GM12878 (cell line): ENCODE results near the gene MSI2. TPM values are rescaled to one million over a fixed set of nuclear protein-coding genes. Genes with fewer than 3 reads are reported as not detected.

Experiments
- ATAC-seq: fragments of 200-7000 bp; cut with Tn5 transposase; 3 replicates; pipeline ENCODE4 v1.9.1; 2020; ENCODE audit warnings: mild to moderate bottlenecking, moderate library complexity
- BruUV-seq: library from RNA; stranded (reverse); fragments of 400-500 nt; replicated peaks from 2 replicates; lab custom pipeline; 2021; lab: Mats Ljungman, UMichigan
- CTCF ChIA-PET: fragments of 300-600 bp; sonication (Branson Sonifier 250); formaldehyde crosslinking; extraction: SDS; loops from one replicate; lab custom pipeline; 2021; ENCODE audit warnings: inconsistent platforms; lab: Yijun Ruan, JAX
- POLR2A ChIA-PET: fragments of 350-600 bp; formaldehyde crosslinking; extraction: SDS; loops from one replicate; lab custom pipeline; 2021; ENCODE audit warnings: inconsistent platforms; lab: Charles Lee
- RAD21 ChIA-PET: fragments of 300-600 bp; sonication (Branson Sonifier 250); formaldehyde crosslinking; loops from one replicate; lab custom pipeline; 2023; ENCODE audit warnings: antibody characterized with exemption; ENCODE audit not compliant: unreplicated experiment; lab: Charles Lee
- SMC1A ChIA-PET: fragments of 300-600 bp; sonication (Branson Sonifier 250); formaldehyde crosslinking; loops from one replicate; lab custom pipeline; 2023; ENCODE audit not compliant: unreplicated experiment, uncharacterized antibody; lab: Charles Lee
- DNase-seq: peaks from one replicate; pipeline ENCODE4 v3.0.0-alpha.2; 2011; ENCODE audit warnings: low read depth, low spot score
- FAIRE-seq: peaks from 3 replicates; lab custom pipeline; 2011; peaks lifted over from hg19 to GRCh38; lab: Jason Lieb, UNC
- H2AFZ ChIP-seq: 2 replicates; pipeline ENCODE4 v1.6.0; 2011; ENCODE audit warnings: low read depth, low read length, control low read depth; ENCODE audit not compliant: control insufficient read depth
- H3K27ac ChIP-seq: 2 replicates; pipeline ENCODE4 v1.5.1; 2011; ENCODE audit warnings: control low read depth; ENCODE audit not compliant: control insufficient read depth, insufficient read depth
- H3K27me3 ChIP-seq, 2 experiments: replicated peaks in 1 of 2; 2 replicates each; pipeline versions ENCODE4 v1.6.0 to v1.6.1; 2011; ENCODE audit warnings: low read length in 1 of 2; ENCODE audit not compliant: control insufficient read depth in 2 of 2, insufficient read depth in 2 of 2
- H3K36me3 ChIP-seq, 2 experiments: 2 replicates each; pipeline ENCODE4 v1.5.1; 2011; ENCODE audit warnings: low read length in 1 of 2; ENCODE audit not compliant: control insufficient read depth in 2 of 2, insufficient read depth in 2 of 2
- H3K4me1 ChIP-seq: 2 replicates; pipeline ENCODE4 v1.6.1; 2011; ENCODE audit warnings: mild to moderate bottlenecking, low read length, moderate library complexity, mixed read lengths; ENCODE audit not compliant: control insufficient read depth, insufficient read depth
- H3K4me2 ChIP-seq: 2 replicates; pipeline ENCODE4 v1.6.0; 2011; ENCODE audit warnings: control low read depth; ENCODE audit not compliant: control insufficient read depth, insufficient read depth
- H3K4me3 ChIP-seq: fragments of 200-600 bp; sonication (generic); 2 replicates; pipeline ENCODE4 v1.5.1; 2016
- H3K79me2 ChIP-seq: 2 replicates; pipeline ENCODE4 v1.6.0; 2011; ENCODE audit warnings: low read length; ENCODE audit not compliant: control insufficient read depth, insufficient read depth
- H3K9ac ChIP-seq: 2 replicates; pipeline ENCODE4 v1.8.0; 2011; ENCODE audit warnings: low read length, control low read depth, mixed read lengths; ENCODE audit not compliant: control insufficient read depth, insufficient read depth
- H3K9me3 ChIP-seq: replicated peaks from 3 replicates; pipeline ENCODE4 v1.5.1; 2011; ENCODE audit warnings: mild to moderate bottlenecking, low read length; ENCODE audit not compliant: control insufficient read depth, insufficient read depth
- H4K20me1 ChIP-seq: 2 replicates; pipeline ENCODE4 v1.6.0; 2011; ENCODE audit not compliant: control insufficient read depth, insufficient read depth
- CEBPB ChIP-seq, 2 experiments: fragments of 150-350 bp in 1 of 2; IDR thresholded peaks; 2 replicates each; pipeline ENCODE4 v1.6.1; 2012 to 2014; ENCODE audit warnings: low read depth in 2 of 2, low read length in 2 of 2, borderline replicate concordance in 1 of 2, inconsistent platforms in 1 of 2
- HDAC6 ChIP-seq: fragments of 200-600 bp; sonication (generic); IDR thresholded peaks from one replicate; pipeline ENCODE4 v1.8.0; 2017; ENCODE audit warnings: antibody characterized with exemption; ENCODE audit not compliant: unreplicated experiment
- KAT2A ChIP-seq: conservative IDR thresholded peaks from 2 replicates; pipeline ENCODE4 v1.6.1; 2011; ENCODE audit warnings: low read depth, low read length; ENCODE audit not compliant: control insufficient read depth
- POLR2A ChIP-seq: IDR thresholded peaks from 2 replicates; pipeline ENCODE4 v1.6.1; 2011; ENCODE audit warnings: low read depth, mild to moderate bottlenecking, low read length
- TAF1 ChIP-seq: IDR thresholded peaks from 2 replicates; pipeline ENCODE4 v1.6.1; 2011; ENCODE audit warnings: mild to moderate bottlenecking, low read depth, low read length, borderline replicate concordance
- WGBS: methylation state at CpG from one replicate; pipeline ENCODE4 v1.1.6; 2016; ENCODE audit warnings: low lambda C conversion rate; ENCODE audit not compliant: insufficient replicate concordance, insufficient coverage; ENCODE audit errors: missing lambda C conversion rate; 5-methylcytosine and 5-hydroxymethylcytosine counted together
- in situ Hi-C: fragments of 300-500 bp; cut with MboI; formaldehyde crosslinking; loops from 9 replicates; pipeline ENCODE4 v1.14.3; 2018; ENCODE audit warnings: mixed read lengths
- intact Hi-C: fragments of 100-400 bp; cut with micrococcal nuclease; formaldehyde crosslinking; loops from one replicate; pipeline ENCODE4 v1.14.2; 2022; ENCODE audit not compliant: unreplicated experiment
- polyA plus RNA-seq, 11 experiments: library from polyadenylated mRNA; depleted of rRNA in 4 of 11; unstranded in 6 of 11; stranded (reverse) in 5 of 11; fragments of >200 nt; fragmentation: Nextera tagmentation in 4 of 11; fragmentation: Illumina TruSeq in 1 of 11; extraction: Ambion mirVana in 4 of 11; extraction: Trizol in 1 of 11; gene quantifications; 1 replicate in 1 of 11; 2 replicates in 10 of 11; pipeline versions ENCODE4 v1.2.1 to v1.2.3, GENCODE V29; 2011 to 2016; ENCODE audit warnings: inconsistent platforms in 2 of 11, missing spikeins in 2 of 11, low read depth in 1 of 11
- total RNA-seq, 4 experiments: library from RNA; depleted of rRNA in 3 of 4; stranded (reverse); fragments of >200 nt in 3 of 4; fragmentation: Illumina TruSeq in 1 of 4; extraction: Trizol in 1 of 4; gene quantifications; 2 replicates each; pipeline versions ENCODE4 v1.2.1 to v1.2.3, GENCODE V29; 2013 to 2021
- TF ChIP-seq, protein P1 (sequence below): IDR thresholded peaks from 2 replicates; pipeline ENCODE4 v1.6.1; 2012; ENCODE audit warnings: low read depth, low read length, improper control_type of control experiment

Gene MSI2
- total and polyA plus RNA-seq, 10 of the 15 experiments (the other 5 are each of a cell fraction or from before 2014, with no cell fraction given) = 6.1 to 76.1 (median 42.0) TPM

DNA sequence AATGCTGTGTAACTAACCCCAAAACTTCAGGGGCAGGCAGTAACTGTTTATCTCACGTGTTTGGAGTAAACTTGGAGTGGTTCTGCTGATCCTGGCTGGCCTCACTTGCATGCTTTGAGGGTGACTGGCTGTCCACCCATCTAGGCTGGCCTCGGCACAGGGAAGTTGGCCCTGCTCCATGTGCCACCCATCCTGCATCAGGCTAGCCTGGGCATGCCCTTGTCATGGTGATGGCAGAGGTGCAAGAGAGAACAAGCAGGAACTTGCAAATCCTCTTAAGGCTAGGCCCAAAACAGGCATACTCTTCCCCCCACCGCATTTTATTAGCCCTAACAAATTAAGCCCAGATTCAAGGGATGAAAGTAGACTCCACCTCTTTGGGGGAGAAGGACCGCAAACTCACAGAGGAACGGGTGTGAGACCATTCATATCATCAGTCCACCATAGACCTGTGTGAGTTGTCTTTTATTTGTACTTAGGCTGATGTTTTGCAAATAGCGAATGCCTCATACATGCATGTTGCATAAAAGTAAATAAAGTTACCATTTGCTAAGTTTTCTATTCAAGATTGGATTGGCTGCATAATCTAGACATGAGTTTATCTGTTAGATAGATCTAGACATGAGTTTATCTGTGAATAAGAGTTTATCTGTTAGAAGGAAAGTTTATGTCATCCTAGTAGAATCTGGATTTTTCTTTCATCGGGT is 267.8 kb downstream of the MSI2 start:
- FAIRE-seq = no peak
- ChIA-PET CTCF (interaction anchor here (1.3 kb wide), 1 partner anchor 57 kb away, joined by 3 read pairs; no protein-coding TSS in a partner anchor), POLR2A (no interaction called here), RAD21 (interaction anchor here (0.9 to 1.3 kb wide), 7 partner anchors 26 to 115 kb away, joined by 3 to 4 read pairs (median 3); no protein-coding TSS in a partner anchor), SMC1A (interaction anchor here (1.0 to 1.8 kb wide), 3 partner anchors 14 to 58 kb away, joined by 3 to 4 read pairs (median 4); no protein-coding TSS in a partner anchor)
- no peaks in the 10 kb centered on the region for H3K27me3 ChIP-seq
- 89% methylated on average over 7 of the region's 7 CpGs for WGBS
- H3K9ac ChIP-seq = 0 out of 2 replicates have a peak overlapping the region, but pooled peaks have one; percentile 26
- intact Hi-C loops (no loop called here), in situ Hi-C loops (no loop called here)
- no peak overlapping the region for H3K4me3 ChIP-seq
- peaks cover 0 to 3% of the 10 kb centered on the region in 2 experiments; a peak in 2 of 4 replicates for H3K36me3 ChIP-seq
- no peak overlapping the region for H3K4me2 ChIP-seq
- no peak; the same call in 1 of the 3 replicates for ATAC-seq
- no peak overlapping the region for H2AFZ ChIP-seq
- BruUV-seq = no TSS peak
- H3K4me1 ChIP-seq = peaks cover 47% of the 10 kb centered on the region
- H4K20me1 ChIP-seq = no peaks in the 10 kb centered on the region
- peak overlapping the region; percentile 91 for H3K27ac ChIP-seq
- peaks cover 14% of the 10 kb centered on the region for H3K79me2 ChIP-seq
- DNase-seq = no peak
- H3K9me3 ChIP-seq = no peaks in the 10 kb centered on the region
- TF ChIP-seq HDAC6 (no peak), KAT2A (no peak), POLR2A (no peak), CEBPB (IDR thresholded peaks at IDR 0.05; ENCODE audit: borderline replicate concordance in 1 of 2, low read depth in 2 of 2, low read length in 2 of 2) (0 out of 4 replicates have a peak, but pooled peaks of 1 of the 2 experiments have one; percentile 17), TAF1 (no peak)
- TF ChIP-seq, protein P1, sequence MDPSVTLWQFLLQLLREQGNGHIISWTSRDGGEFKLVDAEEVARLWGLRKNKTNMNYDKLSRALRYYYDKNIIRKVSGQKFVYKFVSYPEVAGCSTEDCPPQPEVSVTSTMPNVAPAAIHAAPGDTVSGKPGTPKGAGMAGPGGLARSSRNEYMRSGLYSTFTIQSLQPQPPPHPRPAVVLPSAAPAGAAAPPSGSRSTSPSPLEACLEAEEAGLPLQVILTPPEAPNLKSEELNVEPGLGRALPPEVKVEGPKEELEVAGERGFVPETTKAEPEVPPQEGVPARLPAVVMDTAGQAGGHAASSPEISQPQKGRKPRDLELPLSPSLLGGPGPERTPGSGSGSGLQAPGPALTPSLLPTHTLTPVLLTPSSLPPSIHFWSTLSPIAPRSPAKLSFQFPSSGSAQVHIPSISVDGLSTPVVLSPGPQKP = no peak
- TF ChIP-seq, all 136 proteins: peak for 1
